HepG2 (cell line): ENCODE results near the gene DPEP1.
"Not testable (repeated sequence)": the region's sequence is repeated elsewhere in the genome, so short reads cannot be mapped to it uniquely, and the experiment has no call there.

Experiments
- EED ChIP-seq: sonication (generic); formaldehyde crosslinking; IDR thresholded peaks from 2 replicates; pipeline ENCODE4 v1.5.0; 2020; ENCODE audit warnings: mild to moderate bottlenecking, missing genetic modification reagents
- KLF13 ChIP-seq: sonication (generic); formaldehyde crosslinking; IDR thresholded peaks from 2 replicates; pipeline ENCODE4 v1.4.0; 2020; ENCODE audit warnings: mild to moderate bottlenecking, missing genetic modification reagents
- MXI1 ChIP-seq: IDR thresholded peaks from 3 replicates; pipeline ENCODE4 v1.6.1; 2012; ENCODE audit warnings: low read depth, low read length, inconsistent platforms, borderline replicate concordance
- NFATC3 ChIP-seq: sonication (generic); formaldehyde crosslinking; IDR thresholded peaks from 2 replicates; pipeline ENCODE4 v1.5.1; 2020; ENCODE audit warnings: mild to moderate bottlenecking, missing genetic modification reagents
- NFIC ChIP-seq: IDR thresholded peaks from 2 replicates; pipeline ENCODE4 v1.6.1; 2012; ENCODE audit warnings: mild to moderate bottlenecking, low read length, inconsistent platforms
- RFX3 ChIP-seq: IDR thresholded peaks from 2 replicates; pipeline ENCODE4 v1.6.1; 2016; ENCODE audit warnings: missing biosample characterization, missing genetic modification reagents
- TP53 ChIP-seq: sonication (generic); formaldehyde crosslinking; conservative IDR thresholded peaks from 2 replicates; pipeline ENCODE4 v1.4.0; 2020; ENCODE audit warnings: missing genetic modification reagents
- ZBTB21 ChIP-seq: sonication (generic); formaldehyde crosslinking; IDR thresholded peaks from 2 replicates; pipeline ENCODE4 v1.4.0; 2020; ENCODE audit warnings: missing genetic modification reagents
- ZNF24 ChIP-seq: fragments of 450-650 bp; IDR thresholded peaks from 2 replicates; pipeline ENCODE4 v1.6.1; 2017; ENCODE audit warnings: antibody characterized with exemption, mild to moderate bottlenecking
- ZNF598 ChIP-seq: sonication (generic); formaldehyde crosslinking; IDR thresholded peaks from 2 replicates; pipeline ENCODE4 v1.5.1; 2020; ENCODE audit warnings: mild to moderate bottlenecking, missing genetic modification reagents, borderline replicate concordance
- TF ChIP-seq, protein P1 (sequence below): sonication (generic); formaldehyde crosslinking; IDR thresholded peaks from 2 replicates; pipeline ENCODE4 v1.9.0; 2022; ENCODE audit warnings: missing genetic modification reagents, mild to moderate bottlenecking, borderline replicate concordance
- TF ChIP-seq, protein P2 (sequence below): sonication (generic); formaldehyde crosslinking; IDR thresholded peaks from 2 replicates; pipeline ENCODE4 v1.5.0; 2020; ENCODE audit warnings: mild to moderate bottlenecking, missing genetic modification reagents, moderate library complexity

DNA sequence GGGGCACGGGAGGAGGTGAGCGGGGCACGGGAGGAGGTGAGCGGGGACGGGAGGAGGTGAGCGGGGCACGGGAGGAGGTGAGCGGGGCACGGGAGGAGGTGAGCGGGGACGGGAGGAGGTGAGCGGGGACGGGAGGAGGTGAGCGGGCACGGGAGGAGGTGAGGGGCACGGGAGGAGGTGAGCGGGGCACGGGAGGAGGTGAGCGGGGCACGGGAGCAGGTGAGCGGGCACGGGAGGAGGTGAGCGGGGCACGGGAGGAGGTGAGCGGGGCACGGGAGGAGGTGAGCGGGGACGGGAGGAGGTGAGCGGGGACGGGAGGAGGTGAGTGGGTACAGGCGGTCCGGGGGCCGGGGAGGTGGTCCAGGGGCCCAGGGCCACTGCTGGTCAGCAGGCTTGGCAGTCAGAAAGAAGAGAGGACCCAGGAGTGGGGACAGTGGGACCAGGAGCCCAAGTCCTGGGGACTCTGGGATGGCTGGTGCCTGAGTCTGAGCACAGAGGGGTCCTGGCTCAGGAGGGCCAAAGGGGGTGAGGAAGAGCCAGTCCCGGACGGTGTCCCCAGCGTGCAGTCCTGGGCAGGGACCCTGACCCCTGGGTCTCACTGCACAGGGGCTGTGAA lies 42.4 kb upstream of the DPEP1 start:
- TF ChIP-seq ZBTB21 (CRISPR knock-in tag); RFX3 (CRISPR knock-in tag); EED (CRISPR knock-in tag); ZNF598 (CRISPR knock-in tag); NFATC3; NFIC; MXI1; KLF13; TP53 (CRISPR knock-in tag); ZNF24: not testable (repeated sequence)
- TF ChIP-seq, protein P1, sequence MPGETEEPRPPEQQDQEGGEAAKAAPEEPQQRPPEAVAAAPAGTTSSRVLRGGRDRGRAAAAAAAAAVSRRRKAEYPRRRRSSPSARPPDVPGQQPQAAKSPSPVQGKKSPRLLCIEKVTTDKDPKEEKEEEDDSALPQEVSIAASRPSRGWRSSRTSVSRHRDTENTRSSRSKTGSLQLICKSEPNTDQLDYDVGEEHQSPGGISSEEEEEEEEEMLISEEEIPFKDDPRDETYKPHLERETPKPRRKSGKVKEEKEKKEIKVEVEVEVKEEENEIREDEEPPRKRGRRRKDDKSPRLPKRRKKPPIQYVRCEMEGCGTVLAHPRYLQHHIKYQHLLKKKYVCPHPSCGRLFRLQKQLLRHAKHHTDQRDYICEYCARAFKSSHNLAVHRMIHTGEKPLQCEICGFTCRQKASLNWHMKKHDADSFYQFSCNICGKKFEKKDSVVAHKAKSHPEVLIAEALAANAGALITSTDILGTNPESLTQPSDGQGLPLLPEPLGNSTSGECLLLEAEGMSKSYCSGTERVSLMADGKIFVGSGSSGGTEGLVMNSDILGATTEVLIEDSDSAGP (CRISPR knock-in tag) = not testable (repeated sequence)
- TF ChIP-seq, protein P2, sequence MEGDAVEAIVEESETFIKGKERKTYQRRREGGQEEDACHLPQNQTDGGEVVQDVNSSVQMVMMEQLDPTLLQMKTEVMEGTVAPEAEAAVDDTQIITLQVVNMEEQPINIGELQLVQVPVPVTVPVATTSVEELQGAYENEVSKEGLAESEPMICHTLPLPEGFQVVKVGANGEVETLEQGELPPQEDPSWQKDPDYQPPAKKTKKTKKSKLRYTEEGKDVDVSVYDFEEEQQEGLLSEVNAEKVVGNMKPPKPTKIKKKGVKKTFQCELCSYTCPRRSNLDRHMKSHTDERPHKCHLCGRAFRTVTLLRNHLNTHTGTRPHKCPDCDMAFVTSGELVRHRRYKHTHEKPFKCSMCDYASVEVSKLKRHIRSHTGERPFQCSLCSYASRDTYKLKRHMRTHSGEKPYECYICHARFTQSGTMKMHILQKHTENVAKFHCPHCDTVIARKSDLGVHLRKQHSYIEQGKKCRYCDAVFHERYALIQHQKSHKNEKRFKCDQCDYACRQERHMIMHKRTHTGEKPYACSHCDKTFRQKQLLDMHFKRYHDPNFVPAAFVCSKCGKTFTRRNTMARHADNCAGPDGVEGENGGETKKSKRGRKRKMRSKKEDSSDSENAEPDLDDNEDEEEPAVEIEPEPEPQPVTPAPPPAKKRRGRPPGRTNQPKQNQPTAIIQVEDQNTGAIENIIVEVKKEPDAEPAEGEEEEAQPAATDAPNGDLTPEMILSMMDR (CRISPR knock-in tag) = not testable (repeated sequence)
